Ishikawa (cell line): ENCODE measurements around the gene SPRED2.

ENCODE experiments used
- EP300 ChIP-seq: IDR thresholded peaks from 2 replicates; pipeline ENCODE4 v1.6.1; 2012; ENCODE audit warnings: borderline replicate concordance
- TF ChIP-seq, protein P1 (sequence below): IDR thresholded peaks from 2 replicates; pipeline ENCODE4 v1.6.1; 2012
- TF ChIP-seq, protein P2 (sequence below): IDR thresholded peaks from 2 replicates; pipeline ENCODE4 v1.6.1; 2012; ENCODE audit warnings: low read depth, mild to moderate bottlenecking

DNA sequence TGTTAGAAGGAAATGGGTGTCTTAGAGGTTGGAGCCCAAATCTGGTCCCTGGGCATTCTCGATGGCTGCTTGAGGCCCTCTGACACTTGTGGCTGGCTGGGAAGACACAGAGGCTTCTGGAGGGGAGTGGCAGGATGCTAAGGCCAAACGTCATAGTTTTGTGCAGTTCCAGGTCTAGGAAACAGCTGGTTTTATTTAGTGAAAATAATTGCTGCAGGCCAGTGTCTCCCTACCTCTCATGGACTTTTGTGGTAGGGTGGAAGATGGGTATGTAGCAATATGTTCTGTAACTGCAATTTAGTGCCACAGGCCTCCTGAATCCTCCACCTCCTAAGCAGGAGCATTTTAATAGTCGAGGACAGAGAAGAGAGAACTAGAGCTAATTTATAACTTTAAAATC is 32.2 kb upstream of the SPRED2 start:
- no peak for TF ChIP-seq EP300
- TF ChIP-seq, protein P1, sequence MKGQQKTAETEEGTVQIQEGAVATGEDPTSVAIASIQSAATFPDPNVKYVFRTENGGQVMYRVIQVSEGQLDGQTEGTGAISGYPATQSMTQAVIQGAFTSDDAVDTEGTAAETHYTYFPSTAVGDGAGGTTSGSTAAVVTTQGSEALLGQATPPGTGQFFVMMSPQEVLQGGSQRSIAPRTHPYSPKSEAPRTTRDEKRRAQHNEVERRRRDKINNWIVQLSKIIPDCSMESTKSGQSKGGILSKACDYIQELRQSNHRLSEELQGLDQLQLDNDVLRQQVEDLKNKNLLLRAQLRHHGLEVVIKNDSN, result no peak
- TF ChIP-seq, protein P2, sequence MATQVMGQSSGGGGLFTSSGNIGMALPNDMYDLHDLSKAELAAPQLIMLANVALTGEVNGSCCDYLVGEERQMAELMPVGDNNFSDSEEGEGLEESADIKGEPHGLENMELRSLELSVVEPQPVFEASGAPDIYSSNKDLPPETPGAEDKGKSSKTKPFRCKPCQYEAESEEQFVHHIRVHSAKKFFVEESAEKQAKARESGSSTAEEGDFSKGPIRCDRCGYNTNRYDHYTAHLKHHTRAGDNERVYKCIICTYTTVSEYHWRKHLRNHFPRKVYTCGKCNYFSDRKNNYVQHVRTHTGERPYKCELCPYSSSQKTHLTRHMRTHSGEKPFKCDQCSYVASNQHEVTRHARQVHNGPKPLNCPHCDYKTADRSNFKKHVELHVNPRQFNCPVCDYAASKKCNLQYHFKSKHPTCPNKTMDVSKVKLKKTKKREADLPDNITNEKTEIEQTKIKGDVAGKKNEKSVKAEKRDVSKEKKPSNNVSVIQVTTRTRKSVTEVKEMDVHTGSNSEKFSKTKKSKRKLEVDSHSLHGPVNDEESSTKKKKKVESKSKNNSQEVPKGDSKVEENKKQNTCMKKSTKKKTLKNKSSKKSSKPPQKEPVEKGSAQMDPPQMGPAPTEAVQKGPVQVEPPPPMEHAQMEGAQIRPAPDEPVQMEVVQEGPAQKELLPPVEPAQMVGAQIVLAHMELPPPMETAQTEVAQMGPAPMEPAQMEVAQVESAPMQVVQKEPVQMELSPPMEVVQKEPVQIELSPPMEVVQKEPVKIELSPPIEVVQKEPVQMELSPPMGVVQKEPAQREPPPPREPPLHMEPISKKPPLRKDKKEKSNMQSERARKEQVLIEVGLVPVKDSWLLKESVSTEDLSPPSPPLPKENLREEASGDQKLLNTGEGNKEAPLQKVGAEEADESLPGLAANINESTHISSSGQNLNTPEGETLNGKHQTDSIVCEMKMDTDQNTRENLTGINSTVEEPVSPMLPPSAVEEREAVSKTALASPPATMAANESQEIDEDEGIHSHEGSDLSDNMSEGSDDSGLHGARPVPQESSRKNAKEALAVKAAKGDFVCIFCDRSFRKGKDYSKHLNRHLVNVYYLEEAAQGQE, result no peak
